Measurements from ENCODE around the gene SIAE. TPM values are rescaled to one million over a fixed set of nuclear protein-coding genes. Genes with fewer than 3 reads are reported as not detected.
"Not testable (repeated sequence)": the region's sequence is repeated elsewhere in the genome, so short reads cannot be mapped to it uniquely, and the experiment has no call there.

The SIAE gene
- total RNA-seq, 2 experiments from 2014 or later: 6.5 to 7.5 TPM

GRCh38 chr11:124608147-124608546, 65.4 kb downstream of the SIAE start:
- no peaks in the 10 kb centered on the region for H3K9me3 Mint-ChIP-seq
- H3K27ac Mint-ChIP-seq: no peak overlapping the region
- no peaks in the 10 kb centered on the region for H3K27me3 Mint-ChIP-seq
- H3K4me3 Mint-ChIP-seq: no peak overlapping the region
- ChIA-PET POLR2A (no interaction called here), CTCF (interaction anchor here (1.3 kb wide), 1 partner anchor 12 kb away, joined by 3 read pairs; no protein-coding TSS in a partner anchor)
- DNase-seq: no peak
- peaks cover 11% of the 10 kb centered on the region for H3K4me1 Mint-ChIP-seq
- H3K36me3 Mint-ChIP-seq (ENCODE audit: low read depth): no peaks in the 10 kb centered on the region

- no peak for DNase-seq
- H3K4me1 Mint-ChIP-seq: peaks cover 3% of the 10 kb centered on the region
- H3K4me3 Mint-ChIP-seq: no peak overlapping the region
- CTCF ChIA-PET: interaction anchor here (0.6 kb wide), 1 partner anchor 786 kb away, joined by 3 read pairs; no protein-coding TSS in a partner anchor
- H3K27ac Mint-ChIP-seq: no peak overlapping the region
- POLR2A ChIA-PET: no interaction called here
- H3K9me3 Mint-ChIP-seq: no peaks in the 10 kb centered on the region
- H3K36me3 Mint-ChIP-seq (ENCODE audit: low read depth): no peaks in the 10 kb centered on the region
- peaks cover 4% of the 10 kb centered on the region for H3K27me3 Mint-ChIP-seq
Measured at GRCh38 chr11:124605719-124606118, 67.8 kb downstream of the SIAE start.

- H3K27me3 Mint-ChIP-seq; H3K36me3 Mint-ChIP-seq (ENCODE audit: low read depth); POLR2A ChIA-PET; H3K4me1 Mint-ChIP-seq; H3K9me3 Mint-ChIP-seq; DNase-seq; H3K27ac Mint-ChIP-seq; H3K4me3 Mint-ChIP-seq: not testable (repeated sequence)
- CTCF ChIA-PET: interaction anchor here (1.2 kb wide), 1 partner anchor 19 kb away, joined by 4 read pairs; no protein-coding TSS in a partner anchor
Measured at GRCh38 chr11:124602723-124603122, 70.8 kb downstream of the SIAE start.

- no peak for DNase-seq
- H3K27ac Mint-ChIP-seq: no peak overlapping the region
- H3K9me3 Mint-ChIP-seq: no peaks in the 10 kb centered on the region
- POLR2A ChIA-PET: no interaction called here
- CTCF ChIA-PET: interaction anchor here (1.2 kb wide), 1 partner anchor 19 kb away, joined by 4 read pairs; no protein-coding TSS in a partner anchor
- H3K27me3 Mint-ChIP-seq: peaks cover 15% of the 10 kb centered on the region
- H3K4me3 Mint-ChIP-seq: no peak overlapping the region
- peaks cover 2% of the 10 kb centered on the region for H3K4me1 Mint-ChIP-seq
- no peaks in the 10 kb centered on the region for H3K36me3 Mint-ChIP-seq (ENCODE audit: low read depth)
Measured at GRCh38 chr11:124602193-124602592, 71.3 kb downstream of the SIAE start.

GRCh38 chr11:124600621-124601320, 72.8 kb downstream of the SIAE start:
- H3K4me1 Mint-ChIP-seq: peaks cover 1% of the 10 kb centered on the region
- H3K4me3 Mint-ChIP-seq: no peak overlapping the region
- H3K27ac Mint-ChIP-seq: no peak overlapping the region
- peaks cover 24% of the 10 kb centered on the region for H3K27me3 Mint-ChIP-seq
- POLR2A ChIA-PET: no interaction called here
- H3K9me3 Mint-ChIP-seq: no peaks in the 10 kb centered on the region
- no peaks in the 10 kb centered on the region for H3K36me3 Mint-ChIP-seq (ENCODE audit: low read depth)
- CTCF ChIA-PET: no interaction called here
- DNase-seq: no peak

- no peaks in the 10 kb centered on the region for H3K4me1 Mint-ChIP-seq
- H3K36me3 Mint-ChIP-seq (ENCODE audit: low read depth): no peaks in the 10 kb centered on the region
- no peaks in the 10 kb centered on the region for H3K9me3 Mint-ChIP-seq
- peaks cover 30% of the 10 kb centered on the region for H3K27me3 Mint-ChIP-seq
- H3K27ac Mint-ChIP-seq: no peak overlapping the region
- ChIA-PET CTCF (no interaction called here), POLR2A (no interaction called here)
- no peak overlapping the region for H3K4me3 Mint-ChIP-seq
- no peak for DNase-seq
Measured at GRCh38 chr11:124597626-124598025, 75.9 kb downstream of the SIAE start.

GRCh38 chr11:124595302-124595701, 78.2 kb downstream of the SIAE start:
- no peaks in the 10 kb centered on the region for H3K9me3 Mint-ChIP-seq
- ChIA-PET POLR2A (no interaction called here), CTCF (no interaction called here)
- H3K27ac Mint-ChIP-seq: no peak overlapping the region
- H3K4me3 Mint-ChIP-seq: no peak overlapping the region
- H3K4me1 Mint-ChIP-seq: no peaks in the 10 kb centered on the region
- peaks cover 22% of the 10 kb centered on the region for H3K27me3 Mint-ChIP-seq
- no peaks in the 10 kb centered on the region for H3K36me3 Mint-ChIP-seq (ENCODE audit: low read depth)
- no peak for DNase-seq

- H3K9me3 Mint-ChIP-seq: no peaks in the 10 kb centered on the region
- no peaks in the 10 kb centered on the region for H3K4me1 Mint-ChIP-seq
- POLR2A ChIA-PET: no interaction called here
- no peak for DNase-seq
- no peak overlapping the region for H3K27ac Mint-ChIP-seq
- peaks cover 28% of the 10 kb centered on the region for H3K27me3 Mint-ChIP-seq
- H3K36me3 Mint-ChIP-seq (ENCODE audit: low read depth): no peaks in the 10 kb centered on the region
- no peak overlapping the region for H3K4me3 Mint-ChIP-seq
- CTCF ChIA-PET: no interaction called here
Measured at GRCh38 chr11:124592627-124593026, 80.9 kb downstream of the SIAE start.

GRCh38 chr11:124591430-124591829, 82.1 kb downstream of the SIAE start:
- no peak for DNase-seq
- Mint-ChIP-seq H3K27ac (no peak overlapping the region), H3K36me3 (ENCODE audit: low read depth) (no peaks in the 10 kb centered on the region), H3K4me3 (no peak overlapping the region), H3K9me3 (no peaks in the 10 kb centered on the region), H3K4me1 (no peaks in the 10 kb centered on the region), H3K27me3 (peaks cover 25% of the 10 kb centered on the region)
- ChIA-PET CTCF (no interaction called here), POLR2A (no interaction called here)

GRCh38 chr11:124586238-124586860, 87.2 kb downstream of the SIAE start:
- Mint-ChIP-seq H3K27ac (no peak overlapping the region), H3K9me3 (no peaks in the 10 kb centered on the region), H3K4me1 (no peaks in the 10 kb centered on the region), H3K4me3 (no peak overlapping the region), H3K36me3 (ENCODE audit: low read depth) (no peaks in the 10 kb centered on the region), H3K27me3 (peaks cover 18% of the 10 kb centered on the region)
- ChIA-PET POLR2A (no interaction called here), CTCF (interaction anchor here (0.9 kb wide), 1 partner anchor 185 kb away, joined by 4 read pairs; no protein-coding TSS in a partner anchor)
- DNase-seq: peak; percentile 56

- H3K9me3 Mint-ChIP-seq: no peaks in the 10 kb centered on the region
- no peaks in the 10 kb centered on the region for H3K4me1 Mint-ChIP-seq
- ChIA-PET CTCF (interaction anchor here (1.0 kb wide), 1 partner anchor 183 kb away, joined by 4 read pairs; no protein-coding TSS in a partner anchor), POLR2A (no interaction called here)
- DNase-seq: no peak
- H3K27me3 Mint-ChIP-seq: peaks cover 15% of the 10 kb centered on the region
- no peak overlapping the region for H3K4me3 Mint-ChIP-seq
- no peaks in the 10 kb centered on the region for H3K36me3 Mint-ChIP-seq (ENCODE audit: low read depth)
- H3K27ac Mint-ChIP-seq: no peak overlapping the region
Measured at GRCh38 chr11:124584681-124585372, 88.7 kb downstream of the SIAE start.

GRCh38 chr11:124583781-124584180, 89.8 kb downstream of the SIAE start:
- POLR2A ChIA-PET: no interaction called here

More at GRCh38 chr11:124583781-124584180, 89.8 kb downstream of the SIAE start:
- H3K4me3 Mint-ChIP-seq: no peak overlapping the region
- DNase-seq: no peak
- no peaks in the 10 kb centered on the region for H3K4me1 Mint-ChIP-seq
- CTCF ChIA-PET: interaction anchor here (1.5 kb wide), 1 partner anchor 18 kb away, joined by 4 read pairs; no protein-coding TSS in a partner anchor
- no peaks in the 10 kb centered on the region for H3K36me3 Mint-ChIP-seq (ENCODE audit: low read depth)
- H3K27ac Mint-ChIP-seq: no peak overlapping the region
- H3K9me3 Mint-ChIP-seq: no peaks in the 10 kb centered on the region
- peaks cover 13% of the 10 kb centered on the region for H3K27me3 Mint-ChIP-seq

All from activated CD4-positive, alpha-beta T cell treated with anti-CD3 and anti-CD28 coated beads, Interleukin-2, amount 10 ng/mL, durations not matched to agents 7 days and 5 days (primary cell).